ENCODE data around the gene BMP6. TPM values are rescaled to one million over a fixed set of nuclear protein-coding genes. Genes with fewer than 3 reads are reported as not detected.

The BMP6 gene
- total and polyA plus RNA-seq, 2 experiments from 2014 or later = 0.74 TPM; not detected in 1

DNA sequence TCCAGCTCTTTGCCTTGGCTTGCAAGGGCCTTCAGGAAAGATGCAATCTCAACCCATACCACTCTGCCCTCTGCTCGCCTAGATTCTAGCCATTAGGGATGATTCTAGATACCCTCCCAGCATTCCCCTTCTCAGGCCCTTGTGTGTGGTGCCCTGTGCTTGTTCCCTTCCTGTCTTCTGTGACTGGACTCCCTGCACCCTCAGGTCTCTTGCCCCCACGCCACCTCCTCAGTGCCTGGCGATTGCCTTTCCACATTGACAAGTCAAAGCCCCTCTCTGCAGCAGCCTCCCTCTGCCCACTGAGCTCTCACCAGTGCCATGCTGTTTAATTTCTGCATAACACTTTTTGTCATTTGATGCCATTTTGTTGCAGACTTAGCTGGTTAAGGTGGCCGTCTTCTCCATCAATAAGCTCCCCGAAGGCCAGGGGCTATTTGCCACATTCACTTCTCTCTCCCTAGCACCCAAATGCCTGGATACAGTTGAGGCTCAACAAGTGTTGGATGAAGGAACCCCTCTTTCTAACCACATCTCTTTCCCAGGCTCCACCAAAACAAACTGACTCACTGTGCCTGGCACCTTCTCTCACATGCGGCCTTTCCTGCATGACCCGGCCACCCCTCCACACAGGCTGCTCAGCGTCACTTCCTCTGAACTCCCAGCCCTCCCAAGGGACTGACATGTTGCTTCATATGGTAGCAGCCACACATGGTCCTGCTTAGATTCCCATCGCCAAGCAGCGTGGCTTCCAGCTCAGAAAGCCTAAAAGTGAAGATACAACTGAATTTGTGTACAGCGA is 189.3 kb downstream of the BMP6 start:
- TF ChIP-seq, protein P1, sequence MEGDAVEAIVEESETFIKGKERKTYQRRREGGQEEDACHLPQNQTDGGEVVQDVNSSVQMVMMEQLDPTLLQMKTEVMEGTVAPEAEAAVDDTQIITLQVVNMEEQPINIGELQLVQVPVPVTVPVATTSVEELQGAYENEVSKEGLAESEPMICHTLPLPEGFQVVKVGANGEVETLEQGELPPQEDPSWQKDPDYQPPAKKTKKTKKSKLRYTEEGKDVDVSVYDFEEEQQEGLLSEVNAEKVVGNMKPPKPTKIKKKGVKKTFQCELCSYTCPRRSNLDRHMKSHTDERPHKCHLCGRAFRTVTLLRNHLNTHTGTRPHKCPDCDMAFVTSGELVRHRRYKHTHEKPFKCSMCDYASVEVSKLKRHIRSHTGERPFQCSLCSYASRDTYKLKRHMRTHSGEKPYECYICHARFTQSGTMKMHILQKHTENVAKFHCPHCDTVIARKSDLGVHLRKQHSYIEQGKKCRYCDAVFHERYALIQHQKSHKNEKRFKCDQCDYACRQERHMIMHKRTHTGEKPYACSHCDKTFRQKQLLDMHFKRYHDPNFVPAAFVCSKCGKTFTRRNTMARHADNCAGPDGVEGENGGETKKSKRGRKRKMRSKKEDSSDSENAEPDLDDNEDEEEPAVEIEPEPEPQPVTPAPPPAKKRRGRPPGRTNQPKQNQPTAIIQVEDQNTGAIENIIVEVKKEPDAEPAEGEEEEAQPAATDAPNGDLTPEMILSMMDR (IDR thresholded peaks at IDR 0.05; ENCODE audit: low read depth, low read length) = no peak
- Histone ChIP-seq H3K4me3 (no peak overlapping the region), H3K36me3 (no peaks in the 10 kb centered on the region), H3K4me1 (ENCODE audit: low read depth) (no peaks in the 10 kb centered on the region), H3K27me3 (peaks cover 35% of the 10 kb centered on the region), H3K9me3 (ENCODE audit: low read depth) (no peaks in the 10 kb centered on the region), H3K27ac (no peak overlapping the region)
- peak in 1 of 2 donors; percentile 98 for DNase-seq (ENCODE audit: low read depth in 1 of 2, low spot score in 1 of 2)

DNA sequence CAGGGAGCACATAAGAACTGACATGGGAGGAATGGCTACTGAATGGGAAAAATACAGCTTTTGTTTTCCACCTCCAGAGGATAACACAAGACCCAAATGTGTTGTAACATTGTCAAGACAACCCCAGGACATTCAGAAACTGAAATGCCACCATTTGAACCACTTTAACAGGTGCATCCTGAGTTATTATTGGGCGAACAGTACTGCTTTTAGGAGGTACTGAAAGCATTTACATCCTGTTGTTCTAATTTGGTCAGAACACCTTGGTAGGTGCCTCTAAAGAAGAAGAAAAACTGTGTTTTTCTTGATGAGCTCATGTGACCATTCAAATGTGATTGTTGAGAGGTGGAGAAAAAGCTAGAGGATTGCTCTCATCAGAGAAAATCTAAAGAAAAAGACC is 191.1 kb downstream of the BMP6 start:
- no peak for DNase-seq (ENCODE audit: low read depth in 1 of 2, low spot score in 1 of 2)
- Histone ChIP-seq H3K9me3 (ENCODE audit: low read depth) (no peaks in the 10 kb centered on the region), H3K4me1 (ENCODE audit: low read depth) (no peaks in the 10 kb centered on the region), H3K36me3 (no peaks in the 10 kb centered on the region), H3K4me3 (no peak overlapping the region), H3K27me3 (peaks cover 26% of the 10 kb centered on the region), H3K27ac (no peak overlapping the region)
- TF ChIP-seq, protein P1 (IDR thresholded peaks at IDR 0.05; ENCODE audit: low read depth, low read length) = no peak

DNA sequence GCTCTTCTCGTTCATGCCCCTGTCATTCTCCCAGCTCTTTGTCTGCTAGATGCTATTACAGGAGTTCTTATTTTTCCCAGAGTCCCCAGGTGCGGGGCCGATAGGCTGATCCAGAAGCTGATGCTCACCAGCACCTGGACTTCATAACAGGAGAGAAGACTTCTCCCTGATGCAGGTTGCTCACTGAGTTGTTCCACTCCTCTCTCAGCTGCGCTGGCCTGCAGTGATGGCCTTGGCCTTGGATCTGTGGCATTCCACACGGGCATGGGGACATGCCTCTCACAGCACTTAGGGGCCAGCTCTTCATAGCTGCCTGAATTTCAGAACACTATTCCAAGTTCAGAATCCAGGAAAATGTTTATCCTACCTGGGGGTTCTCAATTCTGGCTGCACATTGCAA is 191.8 kb downstream of the BMP6 start:
- H3K36me3 ChIP-seq = no peaks in the 10 kb centered on the region
- no peak for DNase-seq (ENCODE audit: low read depth in 1 of 2, low spot score in 1 of 2)
- peaks cover 19% of the 10 kb centered on the region for H3K27me3 ChIP-seq
- H3K4me1 ChIP-seq (ENCODE audit: low read depth) = no peaks in the 10 kb centered on the region
- H3K27ac ChIP-seq = no peak overlapping the region
- H3K4me3 ChIP-seq = no peak overlapping the region
- H3K9me3 ChIP-seq (ENCODE audit: low read depth) = no peaks in the 10 kb centered on the region
- TF ChIP-seq, protein P1 (IDR thresholded peaks at IDR 0.05; ENCODE audit: low read depth, low read length) = no peak

DNA sequence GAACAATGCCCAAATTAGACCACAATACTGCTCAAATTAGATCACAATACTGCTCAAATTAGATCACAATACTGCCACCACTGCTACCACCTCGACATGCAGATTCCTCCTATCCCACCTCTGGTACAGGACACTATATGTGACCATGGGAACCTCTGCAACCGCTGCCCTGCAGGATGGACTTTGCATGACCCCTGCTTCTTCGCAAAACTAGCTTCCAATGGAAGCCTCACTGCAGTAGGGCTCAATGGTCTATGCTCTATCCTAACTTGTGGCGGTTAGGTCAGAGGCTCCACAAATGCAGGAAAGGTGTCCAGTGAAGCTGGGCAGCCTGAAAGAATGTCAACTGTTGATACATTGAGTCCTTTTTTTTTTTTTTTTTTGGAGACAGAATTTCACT is 192.5 kb downstream of the BMP6 start:
- Histone ChIP-seq H3K4me3 (no peak overlapping the region), H3K27me3 (peaks cover 12% of the 10 kb centered on the region)
- TF ChIP-seq, protein P1 (IDR thresholded peaks at IDR 0.05; ENCODE audit: low read depth, low read length) = no peak

DNA sequence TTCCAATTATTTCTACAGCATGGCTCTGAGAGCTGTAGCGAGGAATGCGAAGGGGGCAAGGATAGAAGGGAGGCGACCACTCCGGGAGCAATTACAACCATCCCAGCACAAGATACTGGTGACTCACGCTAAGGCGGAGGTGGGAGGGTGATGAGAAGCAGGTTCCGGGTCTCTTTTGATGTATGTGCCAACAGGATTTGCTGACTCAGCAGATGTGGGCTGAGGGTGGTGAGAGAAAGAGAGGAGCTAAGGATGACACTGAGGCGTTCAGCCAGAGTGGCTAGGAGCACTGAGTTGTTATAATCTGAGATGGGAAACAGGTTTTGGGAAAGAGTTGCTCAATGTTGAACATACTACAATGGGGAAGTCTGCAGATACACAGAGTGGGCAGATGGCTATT is 194.0 kb downstream of the BMP6 start:
- no peak overlapping the region for H3K27ac ChIP-seq
- peak in 1 of 2 donors; percentile 92 for DNase-seq (ENCODE audit: low read depth in 1 of 2, low spot score in 1 of 2)
- no peaks in the 10 kb centered on the region for H3K4me1 ChIP-seq (ENCODE audit: low read depth)
- no peaks in the 10 kb centered on the region for H3K36me3 ChIP-seq
- no peak overlapping the region for H3K4me3 ChIP-seq
- no peaks in the 10 kb centered on the region for H3K27me3 ChIP-seq
- H3K9me3 ChIP-seq (ENCODE audit: low read depth) = no peaks in the 10 kb centered on the region
- TF ChIP-seq, protein P1 (IDR thresholded peaks at IDR 0.05; ENCODE audit: low read depth, low read length) = no peak

More for the DNA sequence above, 192.5 kb downstream of the BMP6 start:
- no peak for DNase-seq (ENCODE audit: low read depth in 1 of 2, low spot score in 1 of 2)
- Histone ChIP-seq H3K27ac (no peak overlapping the region), H3K36me3 (no peaks in the 10 kb centered on the region), H3K9me3 (ENCODE audit: low read depth) (no peaks in the 10 kb centered on the region), H3K4me1 (ENCODE audit: low read depth) (no peaks in the 10 kb centered on the region)
